Posterior cingulate gyrus (tissue), 11 donors: Measurements from ENCODE around the gene SEM1.
A peak's percentile ranks its signal among the peaks of the same experiment; 100 is the strongest.
"Not testable (repeated sequence)": the region's sequence is repeated elsewhere in the genome, so short reads cannot be mapped to it uniquely, and the experiment has no call there.

Experiments used
- DNase-seq, 10 donors: peaks; one replicate each; pipeline versions ENCODE4 v3.0.0 to v3.0.0-alpha.2; 2020 to 2021; ENCODE audit warnings: mixed read lengths in 3 of 10
- intact Hi-C: fragments of 100-400 bp; cut with DNase I; formaldehyde crosslinking; loops from one replicate; pipeline ENCODE4 v1.15.1; 2023

The SEM1 gene

GRCh38 chr7:96709381-96710228, at the start of gene SEM1:
SEM1 (minus strand) TSS chr7:96709846; CDS start chr7:96709763, 83 bp downstream.
- DNase-seq, result peak; percentile 79 to 97 (median 88)
- intact Hi-C loops, result no loop called here

- DNase-seq, intact Hi-C loops: not testable (repeated sequence)
Observed at GRCh38 chr7:96757880-96758279, 48.2 kb upstream of the SEM1 start.

- no peak for DNase-seq
- intact Hi-C loops, result no loop called here
Observed at GRCh38 chr7:96747418-96747940, 37.8 kb upstream of the SEM1 start.

GRCh38 chr7:96740130-96740529, 30.5 kb upstream of the SEM1 start:
- no peak for DNase-seq
- intact Hi-C loops, result no loop called here

- DNase-seq, result no peak
- intact Hi-C loops, result no loop called here
Observed at GRCh38 chr7:96739609-96740008, 30.0 kb upstream of the SEM1 start.

- intact Hi-C loops, result no loop called here
- DNase-seq, result no peak
Observed at GRCh38 chr7:96739167-96739566, 29.5 kb upstream of the SEM1 start.

- intact Hi-C loops, result no loop called here
- no peak for DNase-seq
Observed at GRCh38 chr7:96738705-96739104, 29.1 kb upstream of the SEM1 start.

GRCh38 chr7:96737545-96738050, 28.0 kb upstream of the SEM1 start:
- DNase-seq, result no peak
- intact Hi-C loops, result no loop called here

- no peak for DNase-seq
- intact Hi-C loops, result no loop called here
Observed at GRCh38 chr7:96734343-96734742, 24.7 kb upstream of the SEM1 start.

- DNase-seq, result no peak
- intact Hi-C loops, result no loop called here
Observed at GRCh38 chr7:96729820-96730219, 20.2 kb upstream of the SEM1 start.

GRCh38 chr7:96728139-96728538, 18.5 kb upstream of the SEM1 start:
- DNase-seq, result no peak
- intact Hi-C loops, result no loop called here

GRCh38 chr7:96727534-96728088, 18.0 kb upstream of the SEM1 start:
- intact Hi-C loops, result no loop called here
- DNase-seq, result no peak

GRCh38 chr7:96723622-96724021, 14.0 kb upstream of the SEM1 start:
- no peak for DNase-seq
- intact Hi-C loops, result no loop called here

GRCh38 chr7:96722928-96723327, 13.3 kb upstream of the SEM1 start:
- DNase-seq, intact Hi-C loops: not testable (repeated sequence)

- DNase-seq, result no peak
Observed at GRCh38 chr7:96720843-96721242, 11.2 kb upstream of the SEM1 start.

GRCh38 chr7:96719164-96719563, 9.5 kb upstream of the SEM1 start:
- intact Hi-C loops, result no loop called here
- DNase-seq, result no peak

More at GRCh38 chr7:96720843-96721242, 11.2 kb upstream of the SEM1 start:
- intact Hi-C loops, result no loop called here

- no peak for DNase-seq
- intact Hi-C loops, result no loop called here
Observed at GRCh38 chr7:96718107-96719003, 8.7 kb upstream of the SEM1 start.

- DNase-seq, result peak in 1 of 10 donors; percentile 42
- intact Hi-C loops, result no loop called here
Observed at GRCh38 chr7:96713037-96713436, 3.4 kb upstream of the SEM1 start.

- no peak for DNase-seq
- intact Hi-C loops, result no loop called here
Observed at GRCh38 chr7:96710544-96710943, 898 bp upstream of the SEM1 start.

- no peak for DNase-seq
- intact Hi-C loops, result no loop called here
Observed at GRCh38 chr7:96708872-96709271, 774 bp downstream of the SEM1 start.
